GM18499 (cell line): ENCODE data around the gene TXNIP.

ENCODE experiments used
- ATAC-seq: cut with Tn5 transposase; IDR thresholded peaks from one replicate; pipeline ENCODE4 v1.9.1; 2021; ENCODE audit warnings: moderate number of reproducible peaks; ENCODE audit not compliant: insufficient read depth, unreplicated experiment

Gene TXNIP

GRCh38 chr1:146012703-146013558, 16.6 kb upstream of the TXNIP start:
- no peak for ATAC-seq

GRCh38 chr1:146010126-146010738, 13.9 kb upstream of the TXNIP start:
- ATAC-seq, result no peak

- ATAC-seq, result no peak
Measured at GRCh38 chr1:146007489-146008133, 11.2 kb upstream of the TXNIP start.

- no peak for ATAC-seq
Measured at GRCh38 chr1:146001709-146002108, 5.3 kb upstream of the TXNIP start.

GRCh38 chr1:145999321-146000024, 3.1 kb upstream of the TXNIP start:
- ATAC-seq, result no peak

DNA sequence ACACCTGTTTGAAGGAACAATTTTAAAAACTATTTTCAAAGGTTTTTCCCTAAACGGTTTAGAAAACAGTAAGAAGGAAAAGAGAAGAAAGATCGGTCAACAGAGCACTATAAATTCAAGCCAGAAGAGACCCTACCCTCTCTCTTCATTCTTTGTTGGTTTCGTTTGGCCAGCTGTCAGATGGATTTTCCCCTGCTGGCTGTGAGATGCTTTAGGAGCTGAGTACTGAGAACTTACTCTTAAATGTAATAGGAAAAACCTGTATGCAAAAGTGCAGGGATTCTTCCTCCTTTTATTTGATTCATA, 1.3 kb upstream of the TXNIP start:
- ATAC-seq, result no peak

DNA sequence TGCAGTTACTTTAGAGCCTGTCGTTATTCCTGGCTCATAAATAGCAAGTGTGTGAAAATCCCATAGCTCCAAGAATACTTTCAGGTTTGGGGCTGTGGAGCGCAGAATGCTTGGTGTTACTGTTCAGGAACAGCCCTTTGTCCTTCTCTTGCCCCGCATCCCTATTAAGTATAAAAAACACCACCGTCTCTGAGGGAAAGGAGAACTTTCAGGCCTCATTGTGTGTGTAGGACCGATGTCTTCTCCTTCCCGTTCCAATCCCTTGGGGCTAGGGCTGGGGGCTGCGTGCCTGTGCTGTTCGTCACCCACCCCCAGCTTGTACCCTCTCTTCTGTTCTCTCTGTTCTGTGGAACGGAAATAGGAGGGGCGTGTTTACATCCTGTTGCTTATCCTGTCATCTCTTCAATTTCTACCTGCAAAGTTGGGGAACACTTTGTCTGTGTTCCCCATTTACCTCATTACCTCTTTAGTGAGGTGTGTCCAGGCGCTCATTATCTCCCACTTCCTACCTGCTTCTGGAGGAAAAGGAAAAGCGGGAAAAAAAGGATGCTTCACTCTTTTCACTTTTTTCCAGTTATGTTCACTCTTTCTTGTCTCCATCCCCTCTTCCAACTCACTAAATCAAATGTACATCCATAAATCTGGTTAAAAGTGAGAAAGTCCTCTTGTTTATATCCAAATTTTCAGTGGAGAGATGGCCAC, 788 bp upstream of the TXNIP start:
- ATAC-seq, result no peak

DNA sequence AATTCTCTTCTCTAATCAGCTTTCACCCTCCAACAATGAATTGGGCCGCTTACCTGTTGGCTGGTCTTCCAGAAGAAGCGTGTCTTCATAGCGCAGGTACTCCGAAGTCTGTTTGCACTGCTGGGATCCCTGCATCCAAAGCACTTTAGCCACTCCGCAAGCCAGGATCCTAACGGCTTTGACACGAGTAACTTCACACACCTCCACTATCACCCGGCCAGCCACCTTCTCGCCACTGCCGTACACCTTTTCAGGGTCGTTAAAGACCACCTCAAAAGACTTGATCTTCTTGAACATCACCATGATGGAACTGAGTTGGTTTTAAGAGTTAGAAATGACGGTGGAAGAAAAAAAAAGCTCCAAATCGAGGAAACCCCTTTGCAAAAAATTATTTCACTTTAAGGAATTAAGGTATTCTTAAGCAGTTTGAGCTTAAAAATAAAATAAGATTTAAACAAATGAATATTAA, 381 bp downstream of the TXNIP start:
- no peak for ATAC-seq

- ATAC-seq, result no peak
Measured at GRCh38 chr1:145995148-145995881, 1.1 kb downstream of the TXNIP start.

- no peak for ATAC-seq
Measured at GRCh38 chr1:145994391-145995120, 1.8 kb downstream of the TXNIP start.

DNA sequence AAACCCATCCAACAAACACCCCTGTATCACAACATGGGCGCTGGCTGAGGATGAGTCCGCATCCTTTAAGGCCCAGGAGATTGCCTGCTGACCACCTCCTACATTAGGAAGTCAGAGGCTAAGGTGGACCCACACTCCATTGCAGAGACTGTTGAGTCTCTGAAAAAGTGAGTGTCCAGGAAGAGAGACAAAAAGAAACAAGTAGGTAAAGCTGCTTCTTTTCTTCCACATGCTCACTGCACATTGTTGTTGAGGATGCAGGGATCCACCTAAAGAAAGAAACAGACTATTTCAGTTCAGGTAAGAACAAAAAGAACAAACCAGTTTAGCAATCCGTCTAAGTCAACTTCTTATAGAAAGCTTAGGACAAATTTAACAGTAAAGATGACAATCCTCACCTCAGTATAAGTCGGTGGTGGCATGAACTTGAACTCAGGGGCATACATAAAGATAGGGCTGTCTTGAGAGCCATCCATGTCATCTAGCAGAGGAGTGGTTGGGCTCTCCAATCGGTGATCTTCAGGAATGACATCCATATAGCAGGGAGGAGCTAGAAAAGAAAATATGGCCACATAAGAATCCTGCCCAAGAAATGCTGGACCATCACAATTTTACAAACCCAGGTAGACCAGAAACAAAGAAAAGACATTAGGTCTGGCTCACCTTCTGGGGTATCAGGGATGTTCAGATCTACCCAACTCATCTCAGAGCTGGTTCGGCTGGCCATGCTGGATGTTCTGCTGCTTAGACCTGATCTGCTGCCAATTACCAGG, 2.6 kb downstream of the TXNIP start:
- no peak for ATAC-seq

- ATAC-seq, result no peak
Measured at GRCh38 chr1:145992958-145993617, 3.3 kb downstream of the TXNIP start.

- ATAC-seq, result no peak
Measured at GRCh38 chr1:145992502-145992936, 3.9 kb downstream of the TXNIP start.

GRCh38 chr1:145991735-145992412, 4.5 kb downstream of the TXNIP start:
- no peak for ATAC-seq

- no peak for ATAC-seq
Measured at GRCh38 chr1:145990249-145990855, 6.0 kb downstream of the TXNIP start.

GRCh38 chr1:145988773-145989172, 7.6 kb downstream of the TXNIP start:
- no peak for ATAC-seq

DNA sequence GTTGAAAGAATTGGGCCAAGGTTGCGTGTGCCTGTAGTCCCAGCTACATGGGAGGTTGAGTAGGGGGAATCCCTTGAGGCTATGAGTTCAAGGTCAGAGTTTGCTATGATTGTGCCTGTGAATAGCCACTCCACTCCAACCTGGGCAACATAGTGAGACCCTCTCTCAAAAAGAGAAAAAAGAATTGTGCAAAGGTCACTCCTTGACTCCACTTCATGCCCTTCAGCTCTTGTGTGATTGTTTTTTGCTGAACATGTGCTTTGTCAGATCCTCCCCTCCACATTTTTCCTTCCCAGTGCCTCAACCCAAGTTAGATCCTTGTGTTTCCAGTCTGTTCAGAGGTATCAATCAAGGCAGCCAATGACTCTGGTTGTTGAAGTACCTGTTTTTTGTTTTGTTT, 8.5 kb downstream of the TXNIP start:
- ATAC-seq, result no peak
